ENCODE data around the gene INTS11. TPM values are rescaled to one million over a fixed set of nuclear protein-coding genes. Genes with fewer than 3 reads are reported as not detected.

Gene INTS11
- total and polyA plus RNA-seq, 2 of the 13 experiments (the other 11 are each of a cell fraction or from before 2014, with no cell fraction given): 52.8 to 94.8 TPM

DNA sequence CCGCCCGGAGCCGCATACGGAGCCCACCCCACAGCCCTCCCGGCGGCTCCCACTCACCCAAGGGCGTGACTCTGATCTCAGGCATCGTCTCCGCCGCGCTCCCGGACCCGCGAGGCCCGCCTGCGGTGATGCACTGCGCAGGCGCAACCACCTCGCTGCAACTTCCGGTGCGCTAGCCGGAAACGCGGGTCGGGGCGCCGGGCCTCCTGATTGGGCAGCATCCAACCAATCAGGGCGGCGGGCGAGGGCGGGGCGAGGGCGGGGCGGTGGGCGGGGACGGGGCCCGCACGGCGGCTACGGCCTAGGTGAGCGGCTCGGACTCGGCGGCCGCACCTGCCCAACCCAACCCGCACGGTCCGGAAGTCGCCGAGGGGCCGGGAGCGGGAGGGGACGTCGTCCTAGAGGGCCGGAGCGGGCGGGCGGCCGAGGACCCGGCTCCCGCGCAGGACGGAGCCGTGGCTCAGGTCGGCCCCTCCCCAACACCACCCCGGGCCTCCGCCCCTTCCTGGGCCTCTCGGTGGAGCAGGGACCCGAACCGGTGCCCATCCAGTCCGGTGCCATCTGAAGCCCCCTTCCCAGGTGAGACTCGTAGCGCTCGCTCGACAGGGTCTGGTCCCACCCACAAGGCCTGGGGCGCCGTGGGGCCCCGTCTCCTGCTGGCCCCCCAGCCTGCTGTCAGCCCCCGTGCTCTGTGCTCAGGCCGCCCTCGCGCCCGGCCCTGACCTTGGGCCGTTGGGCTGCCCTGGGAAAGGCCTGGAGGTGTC, at the start of gene INTS11, which contains the start of gene CPTP (continued):
- TF ChIP-seq, protein P1, sequence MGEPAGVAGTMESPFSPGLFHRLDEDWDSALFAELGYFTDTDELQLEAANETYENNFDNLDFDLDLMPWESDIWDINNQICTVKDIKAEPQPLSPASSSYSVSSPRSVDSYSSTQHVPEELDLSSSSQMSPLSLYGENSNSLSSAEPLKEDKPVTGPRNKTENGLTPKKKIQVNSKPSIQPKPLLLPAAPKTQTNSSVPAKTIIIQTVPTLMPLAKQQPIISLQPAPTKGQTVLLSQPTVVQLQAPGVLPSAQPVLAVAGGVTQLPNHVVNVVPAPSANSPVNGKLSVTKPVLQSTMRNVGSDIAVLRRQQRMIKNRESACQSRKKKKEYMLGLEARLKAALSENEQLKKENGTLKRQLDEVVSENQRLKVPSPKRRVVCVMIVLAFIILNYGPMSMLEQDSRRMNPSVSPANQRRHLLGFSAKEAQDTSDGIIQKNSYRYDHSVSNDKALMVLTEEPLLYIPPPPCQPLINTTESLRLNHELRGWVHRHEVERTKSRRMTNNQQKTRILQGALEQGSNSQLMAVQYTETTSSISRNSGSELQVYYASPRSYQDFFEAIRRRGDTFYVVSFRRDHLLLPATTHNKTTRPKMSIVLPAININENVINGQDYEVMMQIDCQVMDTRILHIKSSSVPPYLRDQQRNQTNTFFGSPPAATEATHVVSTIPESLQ (CRISPR knock-in tag; conservative IDR thresholded peaks at IDR 0.05): no peak
- TF ChIP-seq SRSF4 (IDR thresholded peaks at IDR 0.05; ENCODE audit: low read depth, low read length, poor library complexity, severe bottlenecking) (no peak), CHCHD3 (CRISPR knock-in tag; IDR thresholded peaks at IDR 0.05) (no peak), GABPB1 (CRISPR knock-in tag; IDR thresholded peaks at IDR 0.05) (peak; percentile 94), ZNF501 (CRISPR knock-in tag; IDR thresholded peaks at IDR 0.05) (peak; percentile 82), ZFP41 (CRISPR knock-in tag; IDR thresholded peaks at IDR 0.05; ENCODE audit: borderline replicate concordance) (no peak), CENPX (CRISPR knock-in tag; IDR thresholded peaks at IDR 0.05) (no peak), TAF15 (IDR thresholded peaks at IDR 0.05; ENCODE audit: low read depth, low read length, poor library complexity, severe bottlenecking) (no peak), HNRNPLL (IDR thresholded peaks at IDR 0.05; ENCODE audit: low read depth, low read length, poor library complexity, severe bottlenecking) (peak; percentile 44), ZNF841 (CRISPR knock-in tag; IDR thresholded peaks at IDR 0.05; ENCODE audit: borderline replicate concordance) (no peak; the same call in 1 of the 2 replicates)
- TF ChIP-seq, protein P2, sequence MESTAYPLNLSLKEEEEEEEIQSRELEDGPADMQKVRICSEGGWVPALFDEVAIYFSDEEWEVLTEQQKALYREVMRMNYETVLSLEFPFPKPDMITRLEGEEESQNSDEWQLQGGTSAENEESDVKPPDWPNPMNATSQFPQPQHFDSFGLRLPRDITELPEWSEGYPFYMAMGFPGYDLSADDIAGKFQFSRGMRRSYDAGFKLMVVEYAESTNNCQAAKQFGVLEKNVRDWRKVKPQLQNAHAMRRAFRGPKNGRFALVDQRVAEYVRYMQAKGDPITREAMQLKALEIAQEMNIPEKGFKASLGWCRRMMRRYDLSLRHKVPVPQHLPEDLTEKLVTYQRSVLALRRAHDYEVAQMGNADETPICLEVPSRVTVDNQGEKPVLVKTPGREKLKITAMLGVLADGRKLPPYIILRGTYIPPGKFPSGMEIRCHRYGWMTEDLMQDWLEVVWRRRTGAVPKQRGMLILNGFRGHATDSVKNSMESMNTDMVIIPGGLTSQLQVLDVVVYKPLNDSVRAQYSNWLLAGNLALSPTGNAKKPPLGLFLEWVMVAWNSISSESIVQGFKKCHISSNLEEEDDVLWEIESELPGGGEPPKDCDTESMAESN (CRISPR knock-in tag; conservative IDR thresholded peaks at IDR 0.05): no peak
- TF ChIP-seq, protein P3, sequence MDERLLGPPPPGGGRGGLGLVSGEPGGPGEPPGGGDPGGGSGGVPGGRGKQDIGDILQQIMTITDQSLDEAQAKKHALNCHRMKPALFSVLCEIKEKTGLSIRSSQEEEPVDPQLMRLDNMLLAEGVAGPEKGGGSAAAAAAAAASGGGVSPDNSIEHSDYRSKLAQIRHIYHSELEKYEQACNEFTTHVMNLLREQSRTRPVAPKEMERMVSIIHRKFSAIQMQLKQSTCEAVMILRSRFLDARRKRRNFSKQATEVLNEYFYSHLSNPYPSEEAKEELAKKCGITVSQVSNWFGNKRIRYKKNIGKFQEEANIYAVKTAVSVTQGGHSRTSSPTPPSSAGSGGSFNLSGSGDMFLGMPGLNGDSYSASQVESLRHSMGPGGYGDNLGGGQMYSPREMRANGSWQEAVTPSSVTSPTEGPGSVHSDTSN (CRISPR knock-in tag; IDR thresholded peaks at IDR 0.05): no peak
- TF ChIP-seq, protein P4, sequence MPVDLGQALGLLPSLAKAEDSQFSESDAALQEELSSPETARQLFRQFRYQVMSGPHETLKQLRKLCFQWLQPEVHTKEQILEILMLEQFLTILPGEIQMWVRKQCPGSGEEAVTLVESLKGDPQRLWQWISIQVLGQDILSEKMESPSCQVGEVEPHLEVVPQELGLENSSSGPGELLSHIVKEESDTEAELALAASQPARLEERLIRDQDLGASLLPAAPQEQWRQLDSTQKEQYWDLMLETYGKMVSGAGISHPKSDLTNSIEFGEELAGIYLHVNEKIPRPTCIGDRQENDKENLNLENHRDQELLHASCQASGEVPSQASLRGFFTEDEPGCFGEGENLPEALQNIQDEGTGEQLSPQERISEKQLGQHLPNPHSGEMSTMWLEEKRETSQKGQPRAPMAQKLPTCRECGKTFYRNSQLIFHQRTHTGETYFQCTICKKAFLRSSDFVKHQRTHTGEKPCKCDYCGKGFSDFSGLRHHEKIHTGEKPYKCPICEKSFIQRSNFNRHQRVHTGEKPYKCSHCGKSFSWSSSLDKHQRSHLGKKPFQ (CRISPR knock-in tag; IDR thresholded peaks at IDR 0.05; ENCODE audit: insufficient replicate concordance): peak; percentile 50
- TF ChIP-seq, protein P5, sequence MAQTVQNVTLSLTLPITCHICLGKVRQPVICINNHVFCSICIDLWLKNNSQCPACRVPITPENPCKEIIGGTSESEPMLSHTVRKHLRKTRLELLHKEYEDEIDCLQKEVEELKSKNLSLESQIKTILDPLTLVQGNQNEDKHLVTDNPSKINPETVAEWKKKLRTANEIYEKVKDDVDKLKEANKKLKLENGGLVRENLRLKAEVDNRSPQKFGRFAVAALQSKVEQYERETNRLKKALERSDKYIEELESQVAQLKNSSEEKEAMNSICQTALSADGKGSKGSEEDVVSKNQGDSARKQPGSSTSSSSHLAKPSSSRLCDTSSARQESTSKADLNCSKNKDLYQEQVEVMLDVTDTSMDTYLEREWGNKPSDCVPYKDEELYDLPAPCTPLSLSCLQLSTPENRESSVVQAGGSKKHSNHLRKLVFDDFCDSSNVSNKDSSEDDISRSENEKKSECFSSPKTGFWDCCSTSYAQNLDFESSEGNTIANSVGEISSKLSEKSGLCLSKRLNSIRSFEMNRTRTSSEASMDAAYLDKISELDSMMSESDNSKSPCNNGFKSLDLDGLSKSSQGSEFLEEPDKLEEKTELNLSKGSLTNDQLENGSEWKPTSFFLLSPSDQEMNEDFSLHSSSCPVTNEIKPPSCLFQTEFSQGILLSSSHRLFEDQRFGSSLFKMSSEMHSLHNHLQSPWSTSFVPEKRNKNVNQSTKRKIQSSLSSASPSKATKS (CRISPR knock-in tag; IDR thresholded peaks at IDR 0.05): no peak
- TF ChIP-seq, protein P6, sequence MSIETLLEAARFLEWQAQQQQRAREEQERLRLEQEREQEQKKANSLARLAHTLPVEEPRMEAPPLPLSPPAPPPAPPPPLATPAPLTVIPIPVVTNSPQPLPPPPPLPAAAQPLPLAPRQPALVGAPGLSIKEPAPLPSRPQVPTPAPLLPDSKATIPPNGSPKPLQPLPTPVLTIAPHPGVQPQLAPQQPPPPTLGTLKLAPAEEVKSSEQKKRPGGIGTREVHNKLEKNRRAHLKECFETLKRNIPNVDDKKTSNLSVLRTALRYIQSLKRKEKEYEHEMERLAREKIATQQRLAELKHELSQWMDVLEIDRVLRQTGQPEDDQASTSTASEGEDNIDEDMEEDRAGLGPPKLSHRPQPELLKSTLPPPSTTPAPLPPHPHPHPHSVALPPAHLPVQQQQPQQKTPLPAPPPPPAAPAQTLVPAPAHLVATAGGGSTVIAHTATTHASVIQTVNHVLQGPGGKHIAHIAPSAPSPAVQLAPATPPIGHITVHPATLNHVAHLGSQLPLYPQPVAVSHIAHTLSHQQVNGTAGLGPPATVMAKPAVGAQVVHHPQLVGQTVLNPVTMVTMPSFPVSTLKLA (IDR thresholded peaks at IDR 0.05): no peak
- TF ChIP-seq, protein P7, sequence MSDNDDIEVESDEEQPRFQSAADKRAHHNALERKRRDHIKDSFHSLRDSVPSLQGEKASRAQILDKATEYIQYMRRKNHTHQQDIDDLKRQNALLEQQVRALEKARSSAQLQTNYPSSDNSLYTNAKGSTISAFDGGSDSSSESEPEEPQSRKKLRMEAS (IDR thresholded peaks at IDR 0.05): peak; percentile 76
